GM12878 (cell line): ENCODE data around the gene RAPGEF4. TPM values are rescaled to one million over a fixed set of nuclear protein-coding genes. Genes with fewer than 3 reads are reported as not detected.

Source experiments
- ATAC-seq: fragments of 200-7000 bp; cut with Tn5 transposase; 3 replicates; pipeline ENCODE4 v1.9.1; 2020; ENCODE audit warnings: mild to moderate bottlenecking, moderate library complexity
- BruUV-seq: library from RNA; stranded (reverse); fragments of 400-500 nt; replicated peaks from 2 replicates; lab custom pipeline; 2021; lab: Mats Ljungman, UMichigan
- CTCF ChIA-PET: fragments of 300-600 bp; sonication (Branson Sonifier 250); formaldehyde crosslinking; extraction: SDS; loops from one replicate; lab custom pipeline; 2021; ENCODE audit warnings: inconsistent platforms; lab: Yijun Ruan, JAX
- POLR2A ChIA-PET: fragments of 350-600 bp; formaldehyde crosslinking; extraction: SDS; loops from one replicate; lab custom pipeline; 2021; ENCODE audit warnings: inconsistent platforms; lab: Charles Lee
- RAD21 ChIA-PET: fragments of 300-600 bp; sonication (Branson Sonifier 250); formaldehyde crosslinking; loops from one replicate; lab custom pipeline; 2023; ENCODE audit warnings: antibody characterized with exemption; ENCODE audit not compliant: unreplicated experiment; lab: Charles Lee
- SMC1A ChIA-PET: fragments of 300-600 bp; sonication (Branson Sonifier 250); formaldehyde crosslinking; loops from one replicate; lab custom pipeline; 2023; ENCODE audit not compliant: unreplicated experiment, uncharacterized antibody; lab: Charles Lee
- DNase-seq: peaks from one replicate; pipeline ENCODE4 v3.0.0-alpha.2; 2011; ENCODE audit warnings: low read depth, low spot score
- FAIRE-seq: peaks from 3 replicates; lab custom pipeline; 2011; peaks lifted over from hg19 to GRCh38; lab: Jason Lieb, UNC
- H2AFZ ChIP-seq: 2 replicates; pipeline ENCODE4 v1.6.0; 2011; ENCODE audit warnings: low read depth, low read length, control low read depth; ENCODE audit not compliant: control insufficient read depth
- H3K27ac ChIP-seq: 2 replicates; pipeline ENCODE4 v1.5.1; 2011; ENCODE audit warnings: control low read depth; ENCODE audit not compliant: control insufficient read depth, insufficient read depth
- H3K27me3 ChIP-seq, 2 experiments: replicated peaks in 1 of 2; 2 replicates each; pipeline versions ENCODE4 v1.6.0 to v1.6.1; 2011; ENCODE audit warnings: low read length in 1 of 2; ENCODE audit not compliant: control insufficient read depth in 2 of 2, insufficient read depth in 2 of 2
- H3K36me3 ChIP-seq, 2 experiments: 2 replicates each; pipeline ENCODE4 v1.5.1; 2011; ENCODE audit warnings: low read length in 1 of 2; ENCODE audit not compliant: control insufficient read depth in 2 of 2, insufficient read depth in 2 of 2
- H3K4me1 ChIP-seq: 2 replicates; pipeline ENCODE4 v1.6.1; 2011; ENCODE audit warnings: mild to moderate bottlenecking, low read length, moderate library complexity, mixed read lengths; ENCODE audit not compliant: control insufficient read depth, insufficient read depth
- H3K4me2 ChIP-seq: 2 replicates; pipeline ENCODE4 v1.6.0; 2011; ENCODE audit warnings: control low read depth; ENCODE audit not compliant: control insufficient read depth, insufficient read depth
- H3K4me3 ChIP-seq: fragments of 200-600 bp; sonication (generic); 2 replicates; pipeline ENCODE4 v1.5.1; 2016
- H3K79me2 ChIP-seq: 2 replicates; pipeline ENCODE4 v1.6.0; 2011; ENCODE audit warnings: low read length; ENCODE audit not compliant: control insufficient read depth, insufficient read depth
- H3K9ac ChIP-seq: 2 replicates; pipeline ENCODE4 v1.8.0; 2011; ENCODE audit warnings: low read length, control low read depth, mixed read lengths; ENCODE audit not compliant: control insufficient read depth, insufficient read depth
- H3K9me3 ChIP-seq: replicated peaks from 3 replicates; pipeline ENCODE4 v1.5.1; 2011; ENCODE audit warnings: mild to moderate bottlenecking, low read length; ENCODE audit not compliant: control insufficient read depth, insufficient read depth
- H4K20me1 ChIP-seq: 2 replicates; pipeline ENCODE4 v1.6.0; 2011; ENCODE audit not compliant: control insufficient read depth, insufficient read depth
- IKZF1 ChIP-seq: fragments of 450-650 bp; conservative IDR thresholded peaks from 2 replicates; pipeline ENCODE4 v1.6.1; 2017; ENCODE audit warnings: antibody characterized with exemption, mild to moderate bottlenecking
- KDM1A ChIP-seq: fragments of 200-600 bp; sonication (generic); IDR thresholded peaks from 2 replicates; pipeline ENCODE4 v1.6.1; 2016; ENCODE audit warnings: borderline replicate concordance
- MTA2 ChIP-seq: fragments of 450-650 bp; IDR thresholded peaks from 2 replicates; pipeline ENCODE4 v1.6.1; 2016; ENCODE audit warnings: low read depth, mild to moderate bottlenecking, moderate library complexity
- POU2F2 ChIP-seq: IDR thresholded peaks from 3 replicates; pipeline ENCODE4 v1.6.1; 2011; ENCODE audit warnings: low read depth, mild to moderate bottlenecking, low read length, borderline replicate concordance
- SMAD1 ChIP-seq: fragments of 450-650 bp; IDR thresholded peaks from 2 replicates; pipeline ENCODE4 v1.6.1; 2018; ENCODE audit warnings: mild to moderate bottlenecking, low read depth; ENCODE audit not compliant: partially characterized antibody
- SREBF1 ChIP-seq: IDR thresholded peaks from 2 replicates; pipeline ENCODE4 v1.6.1; 2012; ENCODE audit warnings: mild to moderate bottlenecking, low read length
- SRF ChIP-seq, 2 experiments: IDR thresholded peaks; 2 replicates each; pipeline ENCODE4 v1.6.1; 2011; ENCODE audit warnings: low read depth in 2 of 2, low read length in 2 of 2, mild to moderate bottlenecking in 1 of 2, moderate library complexity in 1 of 2
- WGBS: methylation state at CpG from one replicate; pipeline ENCODE4 v1.1.6; 2016; ENCODE audit warnings: low lambda C conversion rate; ENCODE audit not compliant: insufficient replicate concordance, insufficient coverage; ENCODE audit errors: missing lambda C conversion rate; 5-methylcytosine and 5-hydroxymethylcytosine counted together
- in situ Hi-C: fragments of 300-500 bp; cut with MboI; formaldehyde crosslinking; loops from 9 replicates; pipeline ENCODE4 v1.14.3; 2018; ENCODE audit warnings: mixed read lengths
- intact Hi-C: fragments of 100-400 bp; cut with micrococcal nuclease; formaldehyde crosslinking; loops from one replicate; pipeline ENCODE4 v1.14.2; 2022; ENCODE audit not compliant: unreplicated experiment
- polyA plus RNA-seq, 11 experiments: library from polyadenylated mRNA; depleted of rRNA in 4 of 11; unstranded in 6 of 11; stranded (reverse) in 5 of 11; fragments of >200 nt; fragmentation: Nextera tagmentation in 4 of 11; fragmentation: Illumina TruSeq in 1 of 11; extraction: Ambion mirVana in 4 of 11; extraction: Trizol in 1 of 11; gene quantifications; 1 replicate in 1 of 11; 2 replicates in 10 of 11; pipeline versions ENCODE4 v1.2.1 to v1.2.3, GENCODE V29; 2011 to 2016; ENCODE audit warnings: inconsistent platforms in 2 of 11, missing spikeins in 2 of 11, low read depth in 1 of 11
- total RNA-seq, 4 experiments: library from RNA; depleted of rRNA in 3 of 4; stranded (reverse); fragments of >200 nt in 3 of 4; fragmentation: Illumina TruSeq in 1 of 4; extraction: Trizol in 1 of 4; gene quantifications; 2 replicates each; pipeline versions ENCODE4 v1.2.1 to v1.2.3, GENCODE V29; 2013 to 2021

Gene RAPGEF4
- total and polyA plus RNA-seq, 10 of the 15 experiments (the other 5 are each of a cell fraction or from before 2014, with no cell fraction given): 0.18 TPM; not detected in 8

DNA sequence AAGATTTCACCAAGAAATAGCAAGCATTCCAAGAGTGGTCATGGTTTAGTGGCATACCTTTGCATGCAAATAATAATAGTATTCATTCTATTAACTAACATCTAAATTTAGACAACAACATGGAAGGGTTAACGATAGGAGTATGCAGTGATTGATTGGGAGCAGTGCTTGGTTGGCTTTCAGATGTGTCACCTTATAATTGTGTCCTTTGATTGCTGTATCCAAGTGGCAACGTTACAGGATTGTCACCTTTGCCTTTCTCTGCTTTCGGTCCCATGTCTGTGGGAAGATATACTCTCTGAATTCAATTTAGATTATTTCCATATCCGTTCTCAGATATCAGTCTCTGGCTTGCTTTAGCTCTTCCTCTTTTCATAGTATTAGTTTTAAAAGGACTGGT lies 187.2 kb downstream of the RAPGEF4 start:
- no peak overlapping the region for H3K9ac ChIP-seq
- no peak overlapping the region for H2AFZ ChIP-seq
- H3K4me3 ChIP-seq: no peak overlapping the region
- ATAC-seq (no peak), DNase-seq (no peak), FAIRE-seq (no peak)
- H4K20me1 ChIP-seq: no peaks in the 10 kb centered on the region
- in situ Hi-C loops (no loop called here), intact Hi-C loops (no loop called here)
- H3K4me2 ChIP-seq: no peak overlapping the region
- no peak overlapping the region for H3K27ac ChIP-seq
- 74% methylated on average over 4 of the region's 4 CpGs for WGBS
- TF ChIP-seq KDM1A: no peak
- H3K36me3 ChIP-seq: no peaks in the 10 kb centered on the region
- POLR2A ChIA-PET: no interaction called here
- peaks cover 10% of the 10 kb centered on the region for H3K4me1 ChIP-seq
- SMC1A ChIA-PET: no interaction called here
- no TSS peak for BruUV-seq
- CTCF ChIA-PET: interaction anchor here (1.6 to 3.0 kb wide), 2 partner anchors 10 to 13 kb away, joined by 6 to 16 read pairs; no protein-coding TSS in a partner anchor
- H3K79me2 ChIP-seq: no peaks in the 10 kb centered on the region
- RAD21 ChIA-PET: interaction anchor here (1.8 kb wide), 1 partner anchor 10 kb away, joined by 4 read pairs; no protein-coding TSS in a partner anchor
- no peaks in the 10 kb centered on the region for H3K9me3 ChIP-seq
- H3K27me3 ChIP-seq: no peaks in the 10 kb centered on the region

DNA sequence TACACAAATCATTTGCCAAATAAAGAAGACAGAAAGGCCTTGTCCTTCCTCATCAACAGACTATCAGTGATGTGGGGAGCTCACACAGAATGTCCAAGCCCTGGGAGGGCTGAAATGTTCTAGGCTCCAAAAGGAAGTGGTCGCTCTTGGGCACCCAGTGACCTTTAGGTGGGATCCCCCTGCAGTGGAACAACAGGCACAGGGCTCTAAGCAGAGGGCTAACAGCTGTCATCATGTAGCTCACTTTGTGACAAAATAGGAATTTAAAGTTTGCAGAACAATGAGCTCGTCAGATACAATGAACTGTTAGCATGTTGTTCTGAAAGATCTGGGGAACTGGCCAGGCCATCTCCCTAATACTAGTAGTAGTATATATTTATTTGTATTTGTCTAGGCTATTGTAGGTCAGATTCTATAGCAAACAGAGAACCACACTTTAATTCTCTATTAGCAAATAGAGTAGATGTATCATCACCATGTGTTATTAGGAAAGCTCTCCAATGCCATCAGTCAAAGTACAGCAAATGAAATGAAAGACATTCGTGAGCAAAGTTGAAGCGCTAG lies 188.5 kb downstream of the RAPGEF4 start:
- 80% methylated on average over 4 of the region's 4 CpGs for WGBS

More for the DNA sequence above, 188.5 kb downstream of the RAPGEF4 start:
- no peaks in the 10 kb centered on the region for H3K27me3 ChIP-seq
- H3K36me3 ChIP-seq: no peaks in the 10 kb centered on the region
- ChIA-PET SMC1A (interaction anchor here (1.0 to 1.5 kb wide), 3 partner anchors 8 to 60 kb away, joined by 3 to 4 read pairs (median 3); no protein-coding TSS in a partner anchor), POLR2A (no interaction called here), CTCF (interaction anchor here (0.7 to 3.0 kb wide), 6 partner anchors 8 to 118 kb away, joined by 3 to 16 read pairs (median 5); no protein-coding TSS in a partner anchor), RAD21 (interaction anchor here (1.8 kb wide), 1 partner anchor 8 kb away, joined by 4 read pairs; no protein-coding TSS in a partner anchor)
- TF ChIP-seq IKZF1: no peak
- TF ChIP-seq SREBF1: no peak
- no peak for TF ChIP-seq SRF (IDR thresholded peaks at IDR 0.05; ENCODE audit: low read depth in 2 of 2, low read length in 2 of 2)
- TF ChIP-seq MTA2: no peak
- TF ChIP-seq POU2F2: no peak
- no peak for TF ChIP-seq SMAD1
- H3K4me1 ChIP-seq: peaks cover 10% of the 10 kb centered on the region
- in situ Hi-C loops (no loop called here), intact Hi-C loops (no loop called here)
- H3K4me2 ChIP-seq: no peak overlapping the region
- BruUV-seq: no TSS peak
- H3K79me2 ChIP-seq: no peaks in the 10 kb centered on the region
- no peak overlapping the region for H3K4me3 ChIP-seq
- no peaks in the 10 kb centered on the region for H3K9me3 ChIP-seq
- no peak for DNase-seq
- no peaks in the 10 kb centered on the region for H4K20me1 ChIP-seq
- H3K9ac ChIP-seq: no peak overlapping the region
- no peak overlapping the region for H3K27ac ChIP-seq
- ATAC-seq: no peak
- no peak for FAIRE-seq
- no peak overlapping the region for H2AFZ ChIP-seq
